Ovary (tissue), 9 donors: ENCODE results near the gene OTUD4. TPM values are rescaled to one million over a fixed set of nuclear protein-coding genes. Genes with fewer than 3 reads are reported as not detected.
"Not testable (repeated sequence)": the region's sequence is repeated elsewhere in the genome, so short reads cannot be mapped to it uniquely, and the experiment has no call there.

Experiments used
- DNase-seq, 5 donors: peaks; one replicate each; pipeline ENCODE4 v3.0.0-alpha.2; 2019 to 2020
- H3K27ac ChIP-seq, 2 donors: fragments of 200-600 bp; one replicate each; pipeline versions ENCODE4 v1.5.1 to v1.8.0; 2019 to 2022
- H3K27me3 ChIP-seq: fragments of 200-600 bp; one replicate; pipeline ENCODE4 v1.8.0; 2022
- H3K36me3 ChIP-seq: fragments of 200-600 bp; sonication (generic); one replicate; pipeline ENCODE4 v1.5.1; 2019
- H3K4me1 ChIP-seq: one replicate; pipeline ENCODE4 v1.8.1; 2013; ENCODE audit warnings: mild to moderate bottlenecking, moderate library complexity; ENCODE audit not compliant: insufficient read depth
- H3K4me3 ChIP-seq: fragments of 200-600 bp; sonication (generic); one replicate; pipeline ENCODE4 v1.5.1; 2017
- H3K9me3 ChIP-seq, 2 donors: fragments of 200-600 bp in 1 of 2; sonication (generic) in 1 of 2; one replicate each; pipeline versions ENCODE4 v1.5.1 to v1.8.1; 2013 to 2019; ENCODE audit warnings: mild to moderate bottlenecking in 1 of 2, moderate library complexity in 1 of 2
- EP300 ChIP-seq: sonication (generic); formaldehyde crosslinking; IDR thresholded peaks from one replicate; pipeline ENCODE4 v1.6.1; 2017; ENCODE audit warnings: antibody characterized with exemption
- POLR2A ChIP-seq: fragments of 450-650 bp; IDR thresholded peaks from one replicate; pipeline ENCODE4 v1.6.1; 2017; ENCODE audit warnings: antibody characterized with exemption, mild to moderate bottlenecking, moderate library complexity
- WGBS, 3 donors: extraction: QIAGEN DNeasy Blood & Tissue Kit in 1 of 3; methylation state at CpG; one replicate each; pipeline versions ENCODE4 v1.1.5 to v1.1.7; 2013 to 2017; 5-methylcytosine and 5-hydroxymethylcytosine counted together
- intact Hi-C, 4 donors: fragments of 100-400 bp; cut with DNase I; formaldehyde crosslinking; loops; one replicate each; pipeline versions ENCODE4 v1.11.0 to v1.15.1; 2022 to 2023
- polyA plus RNA-seq, 2 donors: library from polyadenylated mRNA; stranded (reverse); fragments of 200-250 nt in 1 of 2; fragments of 350-450 nt in 1 of 2; fragmentation: Illumina TruSeq in 1 of 2; extraction: RNeasy Lipid Tissue Mini Kit (QIAGEN cat#74804) in 1 of 2; gene quantifications; one replicate each; pipeline ENCODE4 v1.2.3, GENCODE V29; 2013 to 2014
- total RNA-seq, 7 donors: library from RNA; depleted of rRNA in 2 of 7; stranded (reverse); fragments of >200 nt in 2 of 7; fragmentation: NEBNext Ultra II Directional in 3 of 7; extraction: Animal tissue kit (Norgen Biotek cat#: 25700) in 3 of 7; gene quantifications; one replicate each; pipeline versions ENCODE4 v1.1.0 to v1.2.4, GENCODE V29; 2016 to 2023
- TF ChIP-seq, protein P1 (sequence below), 3 donors: fragments of 450-650 bp in 2 of 3; fragments of 200-600 bp in 1 of 3; IDR thresholded peaks; one replicate each; pipeline versions ENCODE4 v1.5.1 to v1.8.0; 2016 to 2022; ENCODE audit warnings: antibody characterized with exemption in 3 of 3, mild to moderate bottlenecking in 1 of 3
- donor health status: DM: no; HTN: no; CAD: no; lungs with moderate emphysema.
- donor health status: DM: no; HTN: no; CAD: no.
- donor health status: Bipolar disorder and iron deficiency.
- donor health status: DM: yes; HTN: yes; CAD: no.
- donor health status: DM: no; HTN: no; CAD: no.
- donor health status: DM: yes; HTN: yes; CAD: no.

The OTUD4 gene
- total and polyA plus RNA-seq, 9 donors: 10.8 to 37.1 (median 32.0) TPM

DNA sequence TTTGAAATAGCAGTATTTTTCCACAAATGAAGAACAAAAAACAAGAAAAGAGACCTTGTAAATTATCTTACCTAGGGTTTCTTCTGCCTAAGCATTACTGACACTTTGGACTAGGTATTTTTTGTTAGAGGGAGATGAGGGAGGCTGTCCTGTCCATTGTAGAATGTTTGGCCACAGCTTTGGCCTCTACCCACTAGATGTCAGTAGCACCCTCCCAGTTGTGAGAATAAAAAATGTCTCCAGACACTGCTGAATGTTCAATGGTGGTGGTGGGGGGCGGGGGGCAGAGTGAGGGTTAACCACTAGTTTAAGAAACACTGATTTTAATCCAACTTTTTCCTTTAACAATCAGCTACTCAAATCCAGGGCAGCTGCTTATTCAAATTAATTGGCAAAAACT, 25.8 kb downstream of the OTUD4 start:
- TF ChIP-seq, protein P1, sequence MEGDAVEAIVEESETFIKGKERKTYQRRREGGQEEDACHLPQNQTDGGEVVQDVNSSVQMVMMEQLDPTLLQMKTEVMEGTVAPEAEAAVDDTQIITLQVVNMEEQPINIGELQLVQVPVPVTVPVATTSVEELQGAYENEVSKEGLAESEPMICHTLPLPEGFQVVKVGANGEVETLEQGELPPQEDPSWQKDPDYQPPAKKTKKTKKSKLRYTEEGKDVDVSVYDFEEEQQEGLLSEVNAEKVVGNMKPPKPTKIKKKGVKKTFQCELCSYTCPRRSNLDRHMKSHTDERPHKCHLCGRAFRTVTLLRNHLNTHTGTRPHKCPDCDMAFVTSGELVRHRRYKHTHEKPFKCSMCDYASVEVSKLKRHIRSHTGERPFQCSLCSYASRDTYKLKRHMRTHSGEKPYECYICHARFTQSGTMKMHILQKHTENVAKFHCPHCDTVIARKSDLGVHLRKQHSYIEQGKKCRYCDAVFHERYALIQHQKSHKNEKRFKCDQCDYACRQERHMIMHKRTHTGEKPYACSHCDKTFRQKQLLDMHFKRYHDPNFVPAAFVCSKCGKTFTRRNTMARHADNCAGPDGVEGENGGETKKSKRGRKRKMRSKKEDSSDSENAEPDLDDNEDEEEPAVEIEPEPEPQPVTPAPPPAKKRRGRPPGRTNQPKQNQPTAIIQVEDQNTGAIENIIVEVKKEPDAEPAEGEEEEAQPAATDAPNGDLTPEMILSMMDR (IDR thresholded peaks at IDR 0.05): no peak
- TF ChIP-seq EP300 (no peak), POLR2A (no peak)
- H3K27ac ChIP-seq: no peak overlapping the region
- H3K4me1 ChIP-seq: no peaks in the 10 kb centered on the region
- 77 to 92% (median 92%) methylated on average over 1 of the region's 1 CpG for WGBS, 3 donors
- H3K27me3 ChIP-seq: no peaks in the 10 kb centered on the region
- H3K36me3 ChIP-seq: no peaks in the 10 kb centered on the region
- H3K4me3 ChIP-seq: no peak overlapping the region
- DNase-seq: no peak
- intact Hi-C loops: no loop called here
- H3K9me3 ChIP-seq: no peaks in the 10 kb centered on the region

DNA sequence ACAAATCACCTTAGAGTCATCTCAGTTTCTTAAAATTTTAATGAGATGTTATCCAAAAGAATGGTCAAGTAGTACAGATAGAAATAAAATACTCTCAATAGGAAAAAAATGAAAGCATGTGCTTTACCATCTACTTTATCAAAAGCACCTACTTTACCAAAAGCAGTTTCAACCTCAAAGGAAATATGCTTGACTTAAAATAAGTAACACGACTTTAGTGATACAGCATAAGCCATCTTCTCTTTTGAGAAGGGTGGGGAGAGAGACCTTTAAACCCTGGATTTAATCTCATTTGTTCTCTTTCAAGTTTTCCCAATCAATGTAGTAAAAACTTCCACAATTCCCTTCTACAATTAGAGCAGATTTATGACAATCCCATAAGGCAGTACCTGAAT, 26.5 kb downstream of the OTUD4 start:
- H3K27ac ChIP-seq: no peak overlapping the region
- intact Hi-C loops: no loop called here
- DNase-seq: no peak
- WGBS, 3 donors: 52 to 71% (median 70%) methylated on average over 1 of the region's 1 CpG
- TF ChIP-seq POLR2A (no peak), EP300 (no peak)
- TF ChIP-seq, protein P1 (IDR thresholded peaks at IDR 0.05): no peak
- no peak overlapping the region for H3K4me3 ChIP-seq
- H3K27me3 ChIP-seq: no peaks in the 10 kb centered on the region
- no peaks in the 10 kb centered on the region for H3K4me1 ChIP-seq
- no peaks in the 10 kb centered on the region for H3K9me3 ChIP-seq
- no peaks in the 10 kb centered on the region for H3K36me3 ChIP-seq

DNA sequence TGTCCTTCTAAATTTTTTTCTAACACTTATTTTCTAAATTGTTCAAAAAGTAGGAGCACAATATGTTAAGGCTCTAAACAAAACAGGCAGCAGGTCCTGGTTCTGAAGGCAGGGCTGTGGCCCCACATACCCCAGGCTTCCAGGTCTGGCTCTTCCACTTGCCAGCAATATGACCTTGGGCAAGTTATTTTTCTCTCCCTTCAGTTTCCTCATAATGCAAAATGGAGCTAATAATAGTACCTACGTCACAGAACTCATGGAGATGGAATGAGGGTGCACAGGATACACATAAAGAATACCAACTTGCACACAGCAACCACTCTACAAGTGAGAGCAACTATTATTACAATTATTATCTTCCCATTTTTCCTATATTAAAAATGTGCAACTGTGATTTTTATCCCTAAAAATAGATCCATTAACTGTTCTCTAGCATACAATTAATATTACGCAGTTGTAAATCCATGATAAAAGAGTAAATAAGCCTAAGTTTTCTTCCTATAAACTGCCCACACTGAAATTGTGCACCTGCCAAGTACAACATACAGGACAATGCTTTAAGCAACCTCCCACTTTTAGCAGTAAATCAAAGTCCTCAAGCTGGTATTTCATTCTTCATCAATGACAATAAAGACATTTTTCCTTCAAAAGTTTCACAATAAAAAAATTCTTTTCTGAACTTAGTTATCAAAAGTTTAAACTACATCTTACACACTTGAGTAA, 27.0 kb downstream of the OTUD4 start:
- Histone ChIP-seq H3K4me3 (no peak overlapping the region), H3K9me3 (no peaks in the 10 kb centered on the region), H3K27me3 (no peaks in the 10 kb centered on the region), H3K27ac (no peak overlapping the region), H3K4me1 (no peaks in the 10 kb centered on the region), H3K36me3 (no peaks in the 10 kb centered on the region)
- TF ChIP-seq, protein P1 (IDR thresholded peaks at IDR 0.05): no peak
- intact Hi-C loops: no loop called here
- 61 to 69% (median 63%) methylated on average over 2 of the region's 2 CpGs for WGBS, 3 donors
- no peak for DNase-seq

DNA sequence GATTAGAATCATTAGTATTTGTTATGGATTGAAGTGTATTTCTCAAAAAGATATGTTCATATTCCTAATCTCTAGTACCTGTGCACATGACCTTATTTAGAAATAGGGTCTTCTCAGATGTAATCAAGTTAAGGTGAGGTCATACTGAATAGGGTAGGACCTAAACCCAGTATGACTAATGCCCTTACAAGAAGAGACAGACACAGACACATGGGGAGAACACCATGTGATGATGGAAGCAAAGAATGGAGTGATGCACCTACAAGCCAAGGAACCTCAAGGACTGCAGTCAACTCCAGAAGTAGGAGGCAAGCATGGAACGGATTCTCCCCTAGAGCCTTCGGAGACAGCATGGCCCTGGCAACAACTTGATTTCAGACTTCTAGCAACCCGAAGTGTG, 31.4 kb downstream of the OTUD4 start:
- TF ChIP-seq, protein P1 (IDR thresholded peaks at IDR 0.05): no peak
- TF ChIP-seq EP300 (no peak), POLR2A (no peak)
- intact Hi-C loops: no loop called here
- Histone ChIP-seq H3K4me1 (no peaks in the 10 kb centered on the region), H3K36me3 (no peaks in the 10 kb centered on the region), H3K9me3 (no peaks in the 10 kb centered on the region), H3K27me3 (no peaks in the 10 kb centered on the region), H3K4me3 (no peak overlapping the region), H3K27ac (no peak overlapping the region)
- no peak for DNase-seq
- 89 to 94% (median 92%) methylated on average over 3 of the region's 3 CpGs for WGBS, 3 donors

DNA sequence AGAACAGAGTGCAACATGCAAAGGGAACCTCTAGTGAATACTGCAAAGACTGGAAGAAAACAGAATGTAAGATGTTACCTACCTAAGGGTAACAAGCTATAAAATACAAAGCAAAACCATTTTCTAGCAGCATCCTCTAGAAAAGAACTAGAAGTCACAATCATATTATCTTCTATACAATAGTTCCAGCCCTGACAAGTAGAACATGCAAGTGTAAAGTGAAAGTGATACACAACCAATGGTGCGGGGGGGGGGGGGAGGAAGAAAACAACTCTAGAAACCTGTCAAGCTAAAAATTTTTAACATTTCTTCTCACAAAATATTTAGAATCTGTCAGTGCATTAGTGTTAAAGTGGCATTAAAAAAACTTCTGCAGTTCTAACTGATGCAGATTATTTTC, 44.2 kb downstream of the OTUD4 start:
- H3K4me3 ChIP-seq, DNase-seq, H3K27me3 ChIP-seq, H3K9me3 ChIP-seq, H3K27ac ChIP-seq, H3K36me3 ChIP-seq, H3K4me1 ChIP-seq, intact Hi-C loops: not testable (repeated sequence)
- WGBS, 3 donors: 63 to 87% (median 64%) methylated on average over 1 of the region's 1 CpG
